Measurements from ENCODE around the gene CA4.
"Not testable (repeated sequence)": the region's sequence is repeated elsewhere in the genome, so short reads cannot be mapped to it uniquely, and the experiment has no call there.

CA4 gene

GRCh38 chr17:60156746-60157145 lies 7.0 kb downstream of the CA4 start:
- DNase-seq: no peak

GRCh38 chr17:60157487-60158040 lies 7.8 kb downstream of the CA4 start:
- DNase-seq: no peak

- DNase-seq: no peak
Observed at GRCh38 chr17:60158751-60159478, 9.1 kb downstream of the CA4 start.

- no peak for DNase-seq
Observed at GRCh38 chr17:60159479-60159866, 9.7 kb downstream of the CA4 start.

GRCh38 chr17:60160829-60161501 lies 11.2 kb downstream of the CA4 start:
- no peak for DNase-seq

GRCh38 chr17:60161598-60162330 lies 12.0 kb downstream of the CA4 start:
- no peak for DNase-seq

GRCh38 chr17:60163108-60163784 lies 13.5 kb downstream of the CA4 start:
- no peak for DNase-seq

GRCh38 chr17:60164164-60164563 lies 14.4 kb downstream of the CA4 start:
- no peak for DNase-seq

- DNase-seq: no peak
Observed at GRCh38 chr17:60164697-60165096, 14.9 kb downstream of the CA4 start.

- DNase-seq: no peak
Observed at GRCh38 chr17:60165223-60165622, 15.4 kb downstream of the CA4 start.

GRCh38 chr17:60165971-60166370 lies 16.2 kb downstream of the CA4 start:
- no peak for DNase-seq

GRCh38 chr17:60167065-60167741 lies 17.4 kb downstream of the CA4 start:
- DNase-seq: peak; percentile 25

- no peak for DNase-seq
Observed at GRCh38 chr17:60168654-60169053, 18.9 kb downstream of the CA4 start.

GRCh38 chr17:60169921-60170817 lies 20.4 kb downstream of the CA4 start:
- DNase-seq: no peak

- peak; percentile 83 for DNase-seq
Observed at GRCh38 chr17:60170835-60171752, 21.3 kb downstream of the CA4 start.

- no peak for DNase-seq
Observed at GRCh38 chr17:60171753-60172079, 21.9 kb downstream of the CA4 start.

GRCh38 chr17:60173304-60173819 lies 23.6 kb downstream of the CA4 start:
- no peak for DNase-seq

- DNase-seq: no peak
Observed at GRCh38 chr17:60174035-60174434, 24.3 kb downstream of the CA4 start.

GRCh38 chr17:60174767-60175166 lies 25.0 kb downstream of the CA4 start:
- DNase-seq: peak; percentile 12

GRCh38 chr17:60176763-60177162 lies 27.0 kb downstream of the CA4 start:
- not testable (repeated sequence) for DNase-seq
